Muscle layer of duodenum (tissue), 2 donors: Measurements from ENCODE around the gene ADAM12.

ENCODE experiments used
- H3K27ac ChIP-seq: one replicate; pipeline ENCODE4 v1.7.0; 2013; ENCODE audit warnings: mild to moderate bottlenecking, low read length
- H3K27me3 ChIP-seq: one replicate; pipeline ENCODE4 v1.7.0; 2013; ENCODE audit warnings: low read depth, mild to moderate bottlenecking, control low read depth, low read length
- H3K36me3 ChIP-seq, 2 donors: one replicate each; pipeline ENCODE4 v1.7.0; 2013; ENCODE audit warnings: low read length in 2 of 2, control low read depth in 1 of 2, mild to moderate bottlenecking in 1 of 2; ENCODE audit not compliant: insufficient read depth in 2 of 2, control insufficient read depth in 1 of 2
- H3K4me1 ChIP-seq, 2 donors: one replicate each; pipeline ENCODE4 v1.7.0; 2013; ENCODE audit warnings: low read length in 2 of 2, mild to moderate bottlenecking in 2 of 2, control low read depth in 1 of 2, moderate library complexity in 1 of 2; ENCODE audit not compliant: insufficient read depth in 2 of 2, control insufficient read depth in 1 of 2
- H3K4me3 ChIP-seq, 2 donors: one replicate each; pipeline ENCODE4 v1.7.0; 2013; ENCODE audit warnings: low read length in 2 of 2, low read depth in 1 of 2, mild to moderate bottlenecking in 1 of 2
- H3K9me3 ChIP-seq, 2 donors: one replicate each; pipeline ENCODE4 v1.7.0; 2013; ENCODE audit warnings: low read length in 2 of 2, control low read depth in 1 of 2, mild to moderate bottlenecking in 1 of 2; ENCODE audit not compliant: control insufficient read depth in 1 of 2
- donor health status: healthy.

ADAM12 gene

GRCh38 chr10:126423732-126424491 is 35.6 kb upstream of the ADAM12 start:
- Histone ChIP-seq H3K27me3 (no peaks in the 10 kb centered on the region), H3K4me3 (no peak overlapping the region), H3K9me3 (peaks cover 0 to 23% of the 10 kb centered on the region in 2 donors), H3K27ac (no peak overlapping the region), H3K36me3 (peaks cover 0 to 4% of the 10 kb centered on the region in 2 donors), H3K4me1 (no peaks in the 10 kb centered on the region)

GRCh38 chr10:126422567-126422966 is 34.3 kb upstream of the ADAM12 start:
- peaks cover 0 to 29% of the 10 kb centered on the region in 2 donors for H3K9me3 ChIP-seq

GRCh38 chr10:126421756-126422256 is 33.5 kb upstream of the ADAM12 start:
- Histone ChIP-seq H3K27me3 (no peaks in the 10 kb centered on the region), H3K9me3 (peaks cover 0 to 29% of the 10 kb centered on the region in 2 donors), H3K27ac (no peak overlapping the region), H3K4me3 (no peak overlapping the region), H3K4me1 (no peaks in the 10 kb centered on the region), H3K36me3 (peaks cover 0 to 4% of the 10 kb centered on the region in 2 donors)

More at GRCh38 chr10:126422567-126422966, 34.3 kb upstream of the ADAM12 start:
- peaks cover 0 to 4% of the 10 kb centered on the region in 2 donors for H3K36me3 ChIP-seq
- no peaks in the 10 kb centered on the region for H3K27me3 ChIP-seq
- H3K4me3 ChIP-seq = no peak overlapping the region
- no peaks in the 10 kb centered on the region for H3K4me1 ChIP-seq
- no peak overlapping the region for H3K27ac ChIP-seq

DNA sequence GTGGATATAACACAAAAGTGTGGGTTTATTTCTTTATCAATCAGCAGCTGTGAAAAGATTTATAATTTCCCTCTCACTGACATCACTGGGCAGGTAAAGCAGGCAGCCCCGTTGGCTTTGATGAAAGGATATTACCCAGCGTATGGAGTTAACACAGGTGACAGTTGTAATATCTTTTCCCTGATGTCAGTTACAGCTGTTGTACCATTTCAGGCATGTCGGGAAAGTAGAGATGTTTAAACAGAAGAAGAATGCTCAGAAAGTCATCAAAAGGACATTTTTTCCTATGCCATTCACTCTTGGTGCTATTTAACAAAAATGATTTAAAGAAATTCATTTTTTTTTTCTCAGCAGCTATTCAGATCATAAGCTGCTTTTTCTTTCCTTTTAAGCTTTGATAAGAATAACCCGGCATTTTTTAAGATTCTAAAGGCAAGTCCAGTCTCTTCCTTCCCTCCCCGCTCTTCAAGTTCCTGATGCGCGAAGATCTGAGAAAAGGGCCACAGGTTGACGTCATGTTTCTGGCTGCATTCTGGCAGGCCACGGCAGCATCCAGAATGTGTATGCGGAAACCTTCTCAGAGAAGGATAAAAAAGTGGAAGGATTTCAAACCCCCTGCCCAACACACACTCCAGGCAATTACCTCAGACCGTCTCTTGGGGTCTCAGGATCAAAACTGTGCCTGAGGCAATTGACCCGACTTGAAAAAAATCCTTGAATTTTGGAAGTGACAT is 32.5 kb upstream of the ADAM12 start:
- Histone ChIP-seq H3K4me3 (no peak overlapping the region), H3K4me1 (no peaks in the 10 kb centered on the region), H3K27ac (no peak overlapping the region), H3K27me3 (no peaks in the 10 kb centered on the region), H3K9me3 (peaks cover 0 to 29% of the 10 kb centered on the region in 2 donors), H3K36me3 (peaks cover 0 to 4% of the 10 kb centered on the region in 2 donors)

- Histone ChIP-seq H3K27ac (no peak overlapping the region), H3K4me1 (no peaks in the 10 kb centered on the region), H3K36me3 (peaks cover 0 to 4% of the 10 kb centered on the region in 2 donors), H3K9me3 (peaks cover 0 to 13% of the 10 kb centered on the region in 2 donors), H3K27me3 (no peaks in the 10 kb centered on the region), H3K4me3 (no peak overlapping the region)
Observed at GRCh38 chr10:126417220-126417825, 29.0 kb upstream of the ADAM12 start.

- no peaks in the 10 kb centered on the region for H3K36me3 ChIP-seq
Observed at GRCh38 chr10:126409821-126410220, 21.5 kb upstream of the ADAM12 start.

DNA sequence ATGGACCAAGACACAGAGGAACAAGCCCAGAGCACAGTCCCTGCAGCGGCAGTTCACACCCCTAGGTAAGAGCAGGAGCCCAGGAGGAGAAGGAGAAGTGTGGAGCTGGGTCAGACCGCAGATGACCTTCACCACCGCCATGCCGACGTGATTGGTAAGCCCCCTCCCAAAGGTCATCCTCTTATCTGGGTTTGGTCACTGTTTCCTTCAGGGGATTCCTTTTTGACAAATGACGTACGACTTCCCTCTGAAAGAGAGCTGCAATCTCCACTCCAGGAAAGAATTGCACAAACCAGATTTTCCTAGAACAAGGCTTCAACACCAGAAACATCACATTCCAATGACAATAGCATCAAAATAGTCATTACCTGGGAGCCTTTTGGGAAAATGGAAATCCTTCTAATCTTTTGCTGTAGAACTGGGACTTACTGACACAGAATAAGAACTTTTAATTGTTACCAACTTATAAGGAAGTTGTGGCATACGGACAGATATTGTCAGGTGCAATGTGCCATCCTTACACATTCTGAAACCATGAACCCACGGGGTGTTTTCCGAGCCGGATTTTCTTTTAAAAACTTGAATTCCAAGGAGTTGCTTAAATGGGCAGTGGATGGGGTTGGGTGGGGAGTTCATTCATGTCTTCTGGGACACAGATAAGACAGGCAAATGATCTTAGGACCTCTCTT is 20.8 kb upstream of the ADAM12 start:
- no peak overlapping the region for H3K4me3 ChIP-seq
- no peaks in the 10 kb centered on the region for H3K27me3 ChIP-seq
- no peak overlapping the region for H3K27ac ChIP-seq
- H3K4me1 ChIP-seq = no peaks in the 10 kb centered on the region
- no peaks in the 10 kb centered on the region for H3K9me3 ChIP-seq
- no peaks in the 10 kb centered on the region for H3K36me3 ChIP-seq

More at GRCh38 chr10:126409821-126410220, 21.5 kb upstream of the ADAM12 start:
- H3K9me3 ChIP-seq = no peaks in the 10 kb centered on the region
- no peaks in the 10 kb centered on the region for H3K27me3 ChIP-seq
- no peaks in the 10 kb centered on the region for H3K4me1 ChIP-seq
- H3K4me3 ChIP-seq = no peak overlapping the region
- H3K27ac ChIP-seq = no peak overlapping the region

- no peak overlapping the region for H3K27ac ChIP-seq
- no peaks in the 10 kb centered on the region for H3K36me3 ChIP-seq
- H3K4me1 ChIP-seq = no peaks in the 10 kb centered on the region
- no peaks in the 10 kb centered on the region for H3K9me3 ChIP-seq
- no peaks in the 10 kb centered on the region for H3K27me3 ChIP-seq
- no peak overlapping the region for H3K4me3 ChIP-seq
Observed at GRCh38 chr10:126407831-126408230, 19.6 kb upstream of the ADAM12 start.

GRCh38 chr10:126405239-126405775 is 17.0 kb upstream of the ADAM12 start:
- H3K4me3 ChIP-seq = no peak overlapping the region
- H3K27me3 ChIP-seq = no peaks in the 10 kb centered on the region
- no peak overlapping the region for H3K27ac ChIP-seq
- H3K36me3 ChIP-seq = no peaks in the 10 kb centered on the region
- H3K4me1 ChIP-seq = no peaks in the 10 kb centered on the region
- H3K9me3 ChIP-seq = no peaks in the 10 kb centered on the region

DNA sequence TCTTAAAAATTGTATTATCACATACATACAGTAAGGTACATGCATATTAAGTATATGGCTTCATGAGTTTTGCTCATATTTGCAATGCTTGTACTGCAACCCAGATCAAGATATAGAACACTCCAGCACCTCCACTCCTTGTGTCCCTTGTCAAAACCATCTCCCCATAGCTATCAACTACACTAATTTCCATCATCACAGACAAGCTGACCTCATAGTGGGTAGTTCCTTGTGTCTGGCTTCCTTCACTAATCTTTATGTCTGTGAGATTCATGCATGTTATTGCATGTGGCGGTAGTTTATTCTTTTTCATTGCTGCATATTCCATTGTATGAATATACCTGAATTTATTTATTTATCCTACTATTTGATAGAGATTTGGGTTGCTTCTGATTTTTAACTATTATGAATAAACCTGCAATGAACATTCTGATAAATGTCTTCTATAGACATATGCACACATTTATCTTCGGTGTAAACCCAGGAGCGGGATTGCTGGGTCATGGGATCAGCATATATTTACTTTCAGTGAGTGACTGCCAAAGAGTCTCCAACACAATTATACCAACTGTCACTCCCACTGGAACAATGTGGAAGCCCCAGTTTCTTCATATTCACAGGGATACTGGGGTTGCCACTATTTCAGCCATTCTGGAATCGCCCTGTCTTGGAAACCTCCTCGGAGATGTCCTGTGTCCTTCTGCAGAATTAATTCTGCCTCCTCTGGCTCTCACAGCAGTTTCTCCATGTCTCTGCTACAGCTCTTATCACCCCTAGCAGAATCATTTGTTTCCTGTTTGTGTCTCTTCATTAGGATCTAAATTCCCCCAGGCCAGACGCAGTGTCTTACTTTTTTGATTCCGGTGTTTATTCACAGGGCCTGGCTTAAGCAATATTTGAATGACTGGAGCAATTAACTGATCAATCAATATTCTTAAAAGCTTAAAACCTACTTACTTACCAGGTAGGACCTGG is 14.7 kb upstream of the ADAM12 start:
- H3K36me3 ChIP-seq = no peaks in the 10 kb centered on the region
- H3K4me1 ChIP-seq = no peaks in the 10 kb centered on the region
- no peak overlapping the region for H3K27ac ChIP-seq
- no peak overlapping the region for H3K4me3 ChIP-seq
- no peaks in the 10 kb centered on the region for H3K27me3 ChIP-seq
- no peaks in the 10 kb centered on the region for H3K9me3 ChIP-seq
